Gastroesophageal sphincter (tissue), 4 donors: Measurements from ENCODE around the gene SLC8A1. TPM values are rescaled to one million over a fixed set of nuclear protein-coding genes. Genes with fewer than 3 reads are reported as not detected.
A peak's percentile ranks its signal among the peaks of the same experiment; 100 is the strongest.

Experiments
- ATAC-seq: fragments of 150-250 bp; one replicate; pipeline ENCODE4 v1.9.1; 2016; ENCODE audit warnings: mild to moderate bottlenecking, moderate library complexity
- H3K27ac ChIP-seq, 4 donors: fragments of 200-600 bp; sonication (generic) in 3 of 4; 1 replicate in 3 of 4; 2 replicates in 1 of 4; pipeline ENCODE4 v1.5.1; 2016 to 2019
- H3K27me3 ChIP-seq: fragments of 200-600 bp; sonication (generic); one replicate; pipeline ENCODE4 v1.5.1; 2019
- H3K36me3 ChIP-seq, 2 donors: fragments of 200-600 bp; sonication (generic); one replicate each; pipeline ENCODE4 v1.5.1; 2019; ENCODE audit warnings: control low read depth in 1 of 2
- H3K4me1 ChIP-seq, 3 donors: fragments of 200-600 bp; sonication (generic); 1 replicate in 2 of 3; 2 replicates in 1 of 3; pipeline ENCODE4 v1.5.1; 2016 to 2019; ENCODE audit warnings: control low read depth in 2 of 3
- H3K4me3 ChIP-seq, 2 donors: fragments of 200-600 bp; sonication (generic); one replicate each; pipeline ENCODE4 v1.5.1; 2019; ENCODE audit warnings: mild to moderate bottlenecking in 1 of 2, moderate library complexity in 1 of 2
- H3K9me3 ChIP-seq, 3 donors: fragments of 200-600 bp; sonication (generic); one replicate each; pipeline ENCODE4 v1.5.1; 2017 to 2019; ENCODE audit warnings: control low read depth in 2 of 3
- CTCF ChIP-seq, 4 experiments: fragments of 200-600 bp in 2 of 4; fragments of 450-650 bp in 2 of 4; sonication (generic) in 1 of 4; IDR thresholded peaks; one replicate each; pipeline ENCODE4 v1.5.1; 2017 to 2019; ENCODE audit warnings: antibody characterized with exemption in 4 of 4, mild to moderate bottlenecking in 2 of 4, moderate library complexity in 2 of 4
- EP300 ChIP-seq: sonication (generic); formaldehyde crosslinking; IDR thresholded peaks from one replicate; pipeline ENCODE4 v1.6.1; 2017; ENCODE audit warnings: antibody characterized with exemption, mild to moderate bottlenecking
- POLR2A ChIP-seq, 2 donors: fragments of 450-650 bp; IDR thresholded peaks; one replicate each; pipeline ENCODE4 v1.6.1; 2017; ENCODE audit warnings: antibody characterized with exemption in 2 of 2, mild to moderate bottlenecking in 2 of 2, moderate library complexity in 1 of 2
- POLR2AphosphoS5 ChIP-seq: sonication (generic); formaldehyde crosslinking; IDR thresholded peaks from one replicate; pipeline ENCODE4 v1.6.1; 2017; ENCODE audit warnings: antibody characterized with exemption
- WGBS, 2 donors: methylation state at CpG; one replicate each; pipeline ENCODE4 v1.1.5; 2018; ENCODE audit warnings: low coverage in 1 of 2; 5-methylcytosine and 5-hydroxymethylcytosine counted together
- total RNA-seq, 4 donors: library from RNA; depleted of rRNA; stranded (reverse); fragments of >200 nt; gene quantifications; one replicate each; pipeline ENCODE4 v1.1.0, GENCODE V29; 2016

SLC8A1 gene
- total RNA-seq, 4 donors from 2014 or later: 76.3 to 168 (median 146) TPM

DNA sequence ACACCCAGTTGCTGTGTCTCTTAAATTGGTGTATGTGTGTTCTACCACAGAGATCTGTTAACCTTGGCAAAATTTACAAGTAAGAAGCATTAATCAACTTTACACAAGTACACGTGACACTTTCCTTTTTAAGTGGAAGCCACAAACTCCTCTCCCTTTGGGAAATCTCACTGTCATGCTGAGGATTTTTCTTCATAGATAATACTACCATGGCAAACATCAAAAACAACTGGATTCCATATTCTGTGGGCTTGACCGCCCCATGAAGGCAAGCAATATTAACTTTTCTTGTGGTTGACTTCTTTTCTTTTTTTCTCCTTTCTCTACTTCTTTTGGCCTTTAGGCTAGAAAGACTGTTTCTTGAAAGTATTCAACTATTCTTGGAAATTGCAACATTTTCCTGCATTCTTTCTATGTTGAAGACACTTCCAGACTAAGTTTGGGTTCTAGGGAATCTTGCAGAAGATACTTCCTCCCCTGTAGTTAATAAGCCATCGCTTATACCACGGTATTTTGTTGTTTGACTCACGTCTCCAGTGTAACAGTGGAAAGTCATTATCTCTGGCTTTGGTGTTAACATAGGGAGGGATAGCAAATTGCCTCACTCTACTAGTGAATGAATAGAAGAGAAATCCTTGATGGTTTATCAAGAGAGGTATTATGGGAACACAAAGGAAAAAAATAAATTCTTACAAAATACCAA lies 79.5 kb downstream of the SLC8A1 start:
- ATAC-seq: peak; percentile 72
- H3K36me3 ChIP-seq: no peaks in the 10 kb centered on the region
- H3K4me1 ChIP-seq: peaks cover 8 to 61% (median 16%) of the 10 kb centered on the region in 3 donors
- no peak overlapping the region for H3K4me3 ChIP-seq
- 30 to 35% methylated on average over 4 to 5 of the region's 5 CpGs for whole genome bisulfite sequencing, 2 donors
- no peak for TF ChIP-seq EP300
- TF ChIP-seq POLR2AphosphoS5: no peak
- no peak for TF ChIP-seq CTCF (IDR thresholded peaks at IDR 0.05)
- TF ChIP-seq POLR2A (IDR thresholded peaks at IDR 0.05): no peak
- peak overlapping the region; percentile 73 to 80 (median 78) for H3K27ac ChIP-seq
- no peaks in the 10 kb centered on the region for H3K9me3 ChIP-seq
- no peaks in the 10 kb centered on the region for H3K27me3 ChIP-seq

GRCh38 chr2:40371525-40372282 lies 80.2 kb downstream of the SLC8A1 start:
- H3K27ac ChIP-seq: peak overlapping the region; percentile 73 to 80 (median 78)
- ATAC-seq: peak; percentile 55
- H3K27me3 ChIP-seq: no peaks in the 10 kb centered on the region
- no peak overlapping the region for H3K4me3 ChIP-seq
- no peaks in the 10 kb centered on the region for H3K36me3 ChIP-seq
- TF ChIP-seq POLR2A (IDR thresholded peaks at IDR 0.05): no peak
- no peak for TF ChIP-seq CTCF (IDR thresholded peaks at IDR 0.05)
- TF ChIP-seq EP300: no peak
- TF ChIP-seq POLR2AphosphoS5: no peak
- no peaks in the 10 kb centered on the region for H3K9me3 ChIP-seq
- 5 to 16% methylated on average over 3 to 4 of the region's 4 CpGs for WGBS, 2 donors
- peaks cover 8 to 61% (median 16%) of the 10 kb centered on the region in 3 donors for H3K4me1 ChIP-seq

DNA sequence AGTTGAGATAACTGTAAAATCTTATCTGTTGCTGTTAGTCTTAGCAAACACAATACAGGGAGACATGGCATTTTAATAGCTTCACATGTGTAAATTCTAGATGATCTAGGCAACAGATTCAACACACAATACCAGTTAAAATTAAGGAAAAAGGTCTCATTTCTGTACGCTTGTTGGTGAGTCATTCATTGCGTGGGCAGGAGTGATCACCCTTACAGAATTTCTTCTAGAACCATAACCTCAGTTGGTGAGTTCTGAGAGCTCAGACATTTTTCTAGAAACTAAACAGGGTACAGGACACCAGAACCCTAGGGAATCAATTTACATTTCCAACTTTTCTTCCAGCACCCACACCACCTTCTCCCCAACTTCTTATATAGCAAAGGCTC lies 81.9 kb downstream of the SLC8A1 start:
- no peaks in the 10 kb centered on the region for H3K9me3 ChIP-seq
- peaks cover 10 to 73% (median 16%) of the 10 kb centered on the region in 3 donors for H3K4me1 ChIP-seq
- no peaks in the 10 kb centered on the region for H3K36me3 ChIP-seq
- WGBS, 2 donors: 91 to 92% methylated on average over 2 of the region's 2 CpGs
- H3K27ac ChIP-seq: peak overlapping the region in 3 of 4 donors; percentile 6 to 77 (median 49)
- no peaks in the 10 kb centered on the region for H3K27me3 ChIP-seq
- no peak for ATAC-seq
- H3K4me3 ChIP-seq: no peak overlapping the region
- TF ChIP-seq CTCF (IDR thresholded peaks at IDR 0.05) (no peak), POLR2AphosphoS5 (no peak), POLR2A (IDR thresholded peaks at IDR 0.05) (no peak), EP300 (no peak)

DNA sequence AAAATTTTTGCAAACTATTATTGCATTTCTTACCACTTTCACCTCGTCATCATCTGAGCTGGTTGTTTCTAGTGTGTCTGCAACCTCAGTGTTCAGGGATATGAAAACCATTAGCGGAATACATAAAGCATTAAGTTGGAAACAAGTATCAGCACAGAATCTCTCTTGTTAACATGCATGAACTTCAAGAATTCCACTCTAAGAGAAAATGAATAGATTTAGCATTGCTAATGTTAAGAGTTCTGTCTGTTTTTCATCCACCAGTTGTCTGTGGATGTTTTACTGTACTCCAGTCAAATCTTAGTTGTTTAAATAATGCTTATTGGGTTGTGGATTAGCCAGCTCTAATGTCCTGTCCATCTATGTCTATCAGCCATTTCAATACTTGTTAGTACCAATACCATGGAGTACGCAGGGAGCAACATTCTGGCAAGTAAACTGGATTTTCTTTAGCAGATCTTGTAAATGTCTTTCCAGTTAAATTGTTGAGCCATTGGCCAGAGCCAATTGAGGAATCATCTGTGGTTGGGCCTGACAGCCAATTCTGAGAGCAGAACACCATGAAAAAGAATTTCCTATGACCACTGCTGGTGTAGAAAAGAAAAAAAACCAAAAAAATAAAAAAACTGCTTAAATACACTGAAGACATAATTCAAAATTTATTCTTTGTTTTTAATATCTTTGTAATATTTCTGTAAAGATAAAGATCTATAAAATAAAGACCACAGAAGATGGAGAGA lies 82.5 kb downstream of the SLC8A1 start:
- H3K36me3 ChIP-seq: no peaks in the 10 kb centered on the region
- no peak for ATAC-seq
- no peaks in the 10 kb centered on the region for H3K9me3 ChIP-seq
- 83 to 100% methylated on average over 3 of the region's 3 CpGs for WGBS, 2 donors
- TF ChIP-seq CTCF (IDR thresholded peaks at IDR 0.05) (no peak), EP300 (no peak), POLR2A (IDR thresholded peaks at IDR 0.05) (no peak), POLR2AphosphoS5 (no peak)
- no peaks in the 10 kb centered on the region for H3K27me3 ChIP-seq
- H3K4me3 ChIP-seq: no peak overlapping the region
- H3K27ac ChIP-seq: peak overlapping the region in 2 of 4 donors; percentile 49 to 77
- peaks cover 12 to 73% (median 16%) of the 10 kb centered on the region in 3 donors for H3K4me1 ChIP-seq
